Mesenteric fat pad (tissue), 1 donor: ENCODE measurements around the gene SNX14. TPM values are rescaled to one million over a fixed set of nuclear protein-coding genes. Genes with fewer than 3 reads are reported as not detected.

Experiments
- DNase-seq: peaks from one replicate; pipeline ENCODE4 v3.0.0-alpha.2; 2020; ENCODE audit warnings: low spot score
- total RNA-seq: library from RNA; stranded (reverse); fragmentation: NEBNext Ultra II Directional; extraction: Animal tissue kit (Norgen Biotek cat#: 25700); gene quantifications from one replicate; pipeline ENCODE4 v1.2.1, GENCODE V29; 2021
- donor health status: DM: yes; HTN: yes; CAD: no.

Gene SNX14
- total RNA-seq, 1 donor from 2014 or later: 57.2 TPM

- DNase-seq: no peak
Observed at GRCh38 chr6:85516168-85516567, 77.5 kb downstream of the SNX14 start.

GRCh38 chr6:85506441-85507093 lies 87.1 kb downstream of the SNX14 start:
- DNase-seq: no peak

- DNase-seq: no peak
Observed at GRCh38 chr6:85498596-85499258, 94.9 kb downstream of the SNX14 start.

- DNase-seq: no peak
Observed at GRCh38 chr6:85496856-85497255, 96.8 kb downstream of the SNX14 start.

- DNase-seq: no peak
Observed at GRCh38 chr6:85496009-85496579, 97.6 kb downstream of the SNX14 start.

GRCh38 chr6:85494547-85495536 lies 98.8 kb downstream of the SNX14 start:
- no peak for DNase-seq

- DNase-seq: no peak
Observed at GRCh38 chr6:85493389-85493788, 100.3 kb downstream of the SNX14 start.

GRCh38 chr6:85490516-85491248 lies 103.0 kb downstream of the SNX14 start:
- no peak for DNase-seq

GRCh38 chr6:85484948-85485347 lies 108.7 kb downstream of the SNX14 start:
- no peak for DNase-seq

GRCh38 chr6:85483846-85484245 lies 109.8 kb downstream of the SNX14 start:
- DNase-seq: no peak

GRCh38 chr6:85482905-85483700 lies 110.6 kb downstream of the SNX14 start:
- no peak for DNase-seq

- DNase-seq: no peak
Observed at GRCh38 chr6:85482206-85482904, 111.3 kb downstream of the SNX14 start.

GRCh38 chr6:85479208-85479607 lies 114.5 kb downstream of the SNX14 start:
- DNase-seq: no peak

- no peak for DNase-seq
Observed at GRCh38 chr6:85476532-85476931, 117.1 kb downstream of the SNX14 start.

- no peak for DNase-seq
Observed at GRCh38 chr6:85473748-85474147, 119.9 kb downstream of the SNX14 start.

- DNase-seq: no peak
Observed at GRCh38 chr6:85472744-85473143, 120.9 kb downstream of the SNX14 start.

GRCh38 chr6:85470023-85470410 lies 123.6 kb downstream of the SNX14 start:
- no peak for DNase-seq

GRCh38 chr6:85469276-85470022 lies 124.2 kb downstream of the SNX14 start:
- DNase-seq: no peak

GRCh38 chr6:85468326-85468725 lies 125.3 kb downstream of the SNX14 start:
- DNase-seq: no peak
